Brain pericyte (primary cell): ENCODE results near the gene ATP5F1E.
"Not testable (repeated sequence)": the region's sequence is repeated elsewhere in the genome, so short reads cannot be mapped to it uniquely, and the experiment has no call there.

ENCODE experiments used
- DNase-seq: peaks from one replicate; pipeline ENCODE4 v3.0.0-alpha.2; 2012; ENCODE audit warnings: low read depth, low spot score

ATP5F1E gene

DNA sequence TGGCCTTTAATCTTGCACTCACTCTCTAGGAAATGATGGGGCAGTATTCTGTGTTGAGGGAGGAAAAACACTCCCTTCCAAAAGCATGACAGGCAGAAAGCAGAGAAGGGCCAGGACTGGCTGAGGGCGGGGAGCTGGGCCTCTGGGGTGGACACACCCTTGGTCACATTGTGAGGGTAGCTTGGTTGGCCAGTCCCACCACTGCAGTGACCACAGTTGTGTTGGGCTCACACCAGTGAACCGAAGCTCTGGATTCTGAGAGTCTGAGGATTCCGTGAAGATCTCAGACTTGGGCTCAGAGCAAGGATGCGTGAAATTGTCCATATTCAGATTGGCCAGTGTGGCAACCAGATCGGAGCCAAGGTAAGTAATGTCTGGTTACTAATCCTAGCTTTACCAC is 12.9 kb downstream of the ATP5F1E start, which contains the start of gene TUBB1:
Gene TUBB1, plus strand, starts transcription at position 213 of the 400 bp plus-strand sequence. Its CDS starts 94 bp downstream, at position 307.
- no peak for DNase-seq

DNA sequence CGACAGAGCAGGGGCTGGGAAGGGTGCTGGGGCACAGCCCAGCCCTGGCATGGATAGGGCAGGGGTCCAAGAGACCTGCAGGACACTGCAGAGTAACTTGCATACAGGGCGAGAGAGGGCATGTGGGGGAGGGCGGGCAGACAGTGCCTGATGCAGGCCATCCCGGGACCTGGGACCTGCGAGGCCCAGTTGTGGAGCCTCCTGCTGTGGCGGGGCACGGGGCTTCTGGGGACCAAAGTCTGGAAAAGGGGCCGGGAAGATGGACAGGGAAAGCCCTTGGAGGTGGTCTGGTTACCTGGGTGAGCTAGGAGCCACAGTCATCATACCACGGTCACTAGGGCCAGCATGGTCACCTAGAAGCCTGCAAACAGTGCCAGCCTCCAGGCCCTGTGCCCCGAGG is 13.3 kb downstream of the ATP5F1E start:
- DNase-seq, result no peak

DNA sequence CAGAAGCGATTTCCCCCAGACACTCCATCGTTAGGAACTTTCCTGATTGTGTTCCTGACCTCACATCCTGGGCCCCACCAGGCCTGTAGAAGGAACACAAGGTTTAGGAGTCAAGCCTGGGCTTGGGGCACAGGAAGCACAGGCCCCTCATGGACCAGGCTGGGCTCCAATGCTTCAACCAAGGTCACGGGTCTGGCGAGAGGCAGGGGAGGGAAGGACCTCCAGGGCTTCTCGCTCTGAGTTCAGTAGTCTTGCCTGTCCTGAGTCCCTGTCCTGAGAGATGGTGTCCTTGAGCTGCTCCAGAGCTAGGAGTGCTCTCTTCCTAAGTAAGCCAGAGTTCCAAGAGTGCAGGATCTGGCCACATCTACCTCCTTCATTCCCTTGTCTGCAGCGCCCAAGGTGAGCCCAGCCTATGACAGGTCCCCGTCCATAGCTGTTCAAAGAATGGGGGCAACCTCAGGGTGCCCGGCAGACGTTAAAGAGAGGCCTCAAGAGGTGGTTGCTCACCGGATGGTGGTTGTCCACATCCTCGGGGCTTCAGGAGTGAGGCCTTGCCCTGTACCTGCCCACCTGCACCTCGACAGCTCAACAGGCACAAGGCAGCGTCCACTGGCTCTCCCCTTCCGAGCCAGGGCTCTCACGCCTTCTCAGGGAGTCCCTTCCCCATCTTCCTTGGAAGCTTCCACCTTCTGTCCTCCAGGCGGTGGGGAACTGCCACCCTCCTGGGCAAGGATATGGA is 14.5 kb downstream of the ATP5F1E start:
- DNase-seq, result no peak

DNA sequence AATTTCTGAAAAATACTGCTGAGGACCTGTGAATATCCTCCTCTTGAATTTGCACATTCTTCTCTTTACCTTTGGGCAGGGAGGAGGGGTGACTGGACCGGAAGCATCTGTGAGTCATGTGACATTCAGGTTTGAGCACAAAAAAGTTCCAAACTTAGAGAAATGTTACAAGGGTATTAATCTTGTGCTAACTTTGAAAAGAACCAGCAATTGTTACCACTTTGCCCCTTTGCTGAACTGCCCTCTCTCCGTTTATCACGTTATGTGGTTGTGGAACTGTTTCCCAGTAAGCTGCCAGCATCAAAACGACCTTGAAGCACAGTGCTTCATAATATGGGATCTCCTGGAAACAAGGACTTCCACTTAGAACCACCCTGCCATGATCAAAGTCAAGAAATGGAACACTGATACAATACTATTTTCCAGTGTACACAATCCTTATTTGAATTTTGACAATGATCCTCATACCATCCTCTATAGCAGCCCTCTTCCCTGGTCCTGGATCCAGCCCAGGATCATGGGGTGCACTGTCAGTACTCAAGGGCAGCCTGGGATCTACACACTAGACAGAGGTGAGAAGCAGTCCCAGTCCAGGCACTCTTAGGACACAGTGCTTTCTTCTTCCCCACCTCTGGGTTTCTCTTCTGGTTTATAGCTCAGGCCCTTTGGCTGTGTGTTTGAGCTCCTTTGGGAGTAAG is 15.2 kb downstream of the ATP5F1E start:
- DNase-seq, result no peak

- no peak for DNase-seq
These were observed 16.1 kb downstream of the ATP5F1E start for GRCh38 chr20:59015812-59016711.

DNA sequence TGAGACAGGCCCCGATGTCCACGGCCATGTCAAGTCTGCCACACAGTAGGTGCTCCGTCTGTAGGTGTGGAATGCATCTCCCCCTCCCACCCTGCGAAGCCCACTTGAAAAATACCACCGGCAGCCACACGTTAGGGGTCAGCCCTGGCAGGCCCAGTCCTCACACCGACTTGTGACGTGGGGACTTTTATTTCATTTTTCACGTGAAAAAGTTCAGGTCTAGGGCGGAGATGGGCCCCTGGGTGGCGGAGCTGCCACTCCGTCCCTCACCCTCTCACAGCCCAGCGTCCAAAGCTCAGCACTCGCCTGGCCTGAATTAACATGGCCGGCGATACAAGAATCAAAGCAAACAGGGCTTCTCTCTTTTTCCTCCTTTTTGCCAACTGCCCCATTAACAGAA is 16.7 kb downstream of the ATP5F1E start:
- DNase-seq, result no peak

DNA sequence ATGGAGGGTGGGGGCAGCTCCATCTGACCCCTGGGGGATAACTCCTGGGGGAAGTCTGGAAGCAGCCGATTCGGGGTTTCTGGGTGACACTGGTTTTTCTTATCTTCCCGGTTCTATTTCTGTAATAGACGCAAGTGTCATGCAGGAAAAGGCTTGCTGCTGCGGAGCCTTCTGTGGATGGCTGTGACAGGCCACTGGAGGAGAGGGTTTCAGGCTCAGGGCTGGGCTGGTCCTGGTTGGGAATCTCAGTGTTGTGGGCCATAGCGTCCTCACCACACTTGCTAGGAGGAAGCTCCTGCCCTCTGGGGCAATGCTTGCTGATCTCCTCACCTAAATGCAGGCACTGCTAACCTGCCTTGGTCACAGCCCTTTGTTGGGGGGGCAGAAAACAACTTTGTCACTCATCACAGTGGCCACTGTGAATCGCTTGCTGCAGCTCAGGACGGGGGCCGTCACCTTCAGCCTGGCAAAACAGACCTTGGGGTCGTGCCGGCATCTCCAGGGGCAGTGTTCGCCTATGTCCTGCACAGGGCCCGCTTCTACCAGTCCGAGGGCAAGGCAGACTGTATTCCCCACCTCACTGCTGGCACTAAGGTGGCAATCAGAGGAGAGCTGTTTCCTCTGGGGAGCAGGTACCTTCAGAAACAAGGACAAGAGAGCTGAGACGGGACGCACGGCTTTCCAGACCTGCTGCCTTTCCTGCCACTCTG is 17.3 kb downstream of the ATP5F1E start:
- no peak for DNase-seq

DNA sequence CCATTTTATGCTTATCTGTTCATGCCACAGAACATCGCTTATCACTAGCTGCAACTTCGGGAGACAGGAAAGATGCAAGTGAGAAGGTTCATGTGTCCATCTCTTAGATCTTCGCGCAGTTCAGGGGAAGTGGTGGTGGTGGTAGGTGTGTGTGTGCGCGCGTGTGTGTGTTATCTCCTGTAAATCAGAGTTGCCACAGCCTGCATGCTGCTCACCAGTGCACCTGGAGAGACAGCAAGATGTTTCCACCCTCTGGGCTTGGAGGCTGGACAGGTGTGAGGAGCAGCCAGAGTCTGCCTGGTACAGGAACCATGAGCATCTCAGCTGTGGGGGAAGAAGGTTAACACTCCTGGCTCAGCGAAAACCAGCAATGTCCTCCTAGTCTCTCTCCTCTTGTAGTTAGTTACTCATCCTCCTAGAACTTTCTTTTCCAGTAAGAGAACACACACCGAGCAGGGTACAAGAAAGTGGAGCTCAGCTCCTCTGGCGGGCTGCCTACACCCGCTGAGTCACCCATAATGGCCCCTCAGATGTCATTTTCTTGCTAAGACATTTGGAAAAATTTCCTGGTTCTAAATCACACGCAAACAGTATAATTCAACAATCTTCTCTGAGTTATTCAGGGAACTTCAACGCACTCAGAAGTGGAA is 18.1 kb downstream of the ATP5F1E start:
- no peak for DNase-seq

GRCh38 chr20:59013031-59013951 is 18.8 kb downstream of the ATP5F1E start:
- no peak for DNase-seq

- not testable (repeated sequence) for DNase-seq
These were observed 20.3 kb downstream of the ATP5F1E start for GRCh38 chr20:59011874-59012157.

DNA sequence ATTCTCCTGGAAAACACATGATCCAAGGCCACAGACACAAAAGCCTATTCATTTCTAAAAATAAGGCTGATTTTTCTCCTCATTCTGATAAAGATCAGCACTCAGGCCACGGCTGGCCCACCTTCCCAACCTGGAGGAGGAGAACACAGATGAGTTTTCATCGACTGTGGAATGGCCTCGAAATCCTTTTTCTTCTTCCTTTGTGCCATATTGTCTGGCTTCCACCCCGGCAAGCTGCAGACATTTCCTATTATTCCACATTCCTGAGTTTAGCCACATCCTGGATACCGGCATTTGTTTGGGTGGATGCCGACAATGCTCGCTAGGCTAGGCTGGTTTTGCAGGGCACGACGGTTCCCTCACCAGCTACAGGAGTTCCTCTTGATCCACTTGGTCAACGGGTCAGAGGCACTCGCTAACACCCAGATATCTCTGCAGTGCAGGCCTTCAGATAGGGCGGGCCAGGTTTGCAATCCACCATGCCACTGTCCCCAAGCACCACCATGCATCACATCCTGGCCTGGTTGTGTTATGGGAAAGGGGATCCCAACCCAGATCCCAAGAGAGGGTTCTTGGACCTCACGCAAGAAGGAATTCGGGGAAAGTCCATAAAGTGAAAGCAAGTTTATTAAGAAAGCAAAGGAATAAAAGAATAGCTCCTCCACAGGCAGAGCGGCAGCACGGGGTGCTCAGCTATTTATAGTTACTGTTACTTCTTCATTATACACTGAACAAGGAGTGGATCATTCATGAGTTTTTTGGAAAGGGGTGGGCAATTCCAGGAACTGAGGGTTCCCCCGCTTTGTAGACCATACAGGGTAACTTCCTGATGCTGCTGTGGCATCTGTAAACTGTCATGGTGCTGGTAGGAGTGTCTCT is 20.9 kb downstream of the ATP5F1E start:
- no peak for DNase-seq

DNA sequence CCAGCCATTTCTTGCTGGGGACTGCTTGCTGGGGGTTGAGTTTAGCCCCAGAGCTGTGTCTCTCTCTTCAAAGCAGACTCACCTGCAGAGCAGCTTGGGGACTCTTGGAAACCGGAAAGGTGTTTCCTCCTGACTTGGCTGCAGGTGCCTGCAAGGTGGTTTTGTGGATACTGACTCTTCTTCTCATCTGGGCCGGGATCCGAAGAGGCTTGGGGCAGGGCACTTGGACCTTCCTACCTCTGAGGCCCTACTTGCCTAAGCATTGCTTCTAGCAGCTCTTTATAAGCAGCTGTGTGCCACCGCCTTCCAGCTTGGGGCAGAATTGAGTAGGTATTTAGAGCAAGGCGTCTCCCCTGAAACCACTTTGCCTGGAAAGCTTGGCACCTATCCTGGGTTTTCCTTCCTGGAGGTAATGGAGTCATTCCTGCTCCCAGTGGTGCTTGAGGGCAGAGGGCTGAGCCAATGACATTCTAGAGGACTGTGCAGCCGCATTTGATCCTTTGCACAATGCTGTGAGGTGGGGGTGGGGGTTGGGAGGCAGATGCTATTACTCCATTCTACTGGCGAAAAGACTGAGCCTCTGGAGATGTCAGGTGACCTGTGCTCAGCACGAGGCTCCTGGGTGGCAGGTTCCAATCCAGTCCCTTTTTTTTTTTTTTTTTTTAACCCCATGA is 21.7 kb downstream of the ATP5F1E start:
- DNase-seq, result no peak

DNA sequence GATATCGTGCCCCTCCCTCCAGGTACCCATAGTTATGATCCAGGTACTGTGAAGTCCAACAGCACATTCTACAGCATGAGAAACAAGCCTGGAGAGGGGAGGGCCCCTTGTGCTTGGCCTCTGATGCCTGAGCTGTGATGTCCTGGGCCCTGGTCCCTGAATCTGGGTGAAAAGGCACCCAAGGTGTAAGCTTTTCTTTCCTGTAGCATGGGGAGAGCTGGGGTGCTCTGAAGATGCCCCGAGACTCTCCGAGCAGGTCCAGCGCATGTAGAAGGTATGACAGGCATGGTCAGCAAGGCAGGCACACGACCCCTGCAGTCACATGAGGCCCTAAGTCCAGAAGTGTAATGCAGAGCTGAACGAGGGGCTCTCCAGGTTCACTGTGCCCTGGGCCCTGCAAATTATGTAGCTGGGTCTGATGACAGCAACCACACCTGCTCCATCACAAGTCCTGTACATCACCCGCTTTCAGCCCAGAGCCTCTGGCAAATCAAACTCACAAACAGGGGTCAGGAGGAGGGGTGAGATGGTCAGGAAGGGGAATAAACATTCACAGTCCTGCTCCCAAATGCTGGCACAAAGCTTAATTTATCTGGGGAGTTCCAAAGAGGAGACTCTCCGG is 23.3 kb downstream of the ATP5F1E start:
- DNase-seq, result no peak

- no peak for DNase-seq
These were observed 24.2 kb downstream of the ATP5F1E start for GRCh38 chr20:59007665-59008511.

GRCh38 chr20:59006864-59007664 is 25.1 kb downstream of the ATP5F1E start, which contains the start of gene CTSZ:
CTSZ (minus strand) TSS chr20:59007254; CDS start chr20:59007128, 126 bp downstream.
- no peak for DNase-seq

- DNase-seq, result no peak
These were observed 25.8 kb downstream of the ATP5F1E start for GRCh38 chr20:59006167-59006863.
